Effector CD4-positive, alpha-beta T cell (primary cell): Measurements from ENCODE around the gene TIPARP.

Source experiments
- DNase-seq: peaks from one replicate; pipeline ENCODE4 v3.0.0-alpha.2; 2020
- total RNA-seq: gene quantifications from one replicate; lab custom pipeline; 2026; lab: John Stamatoyannopoulos, UW

TIPARP gene, protein sequence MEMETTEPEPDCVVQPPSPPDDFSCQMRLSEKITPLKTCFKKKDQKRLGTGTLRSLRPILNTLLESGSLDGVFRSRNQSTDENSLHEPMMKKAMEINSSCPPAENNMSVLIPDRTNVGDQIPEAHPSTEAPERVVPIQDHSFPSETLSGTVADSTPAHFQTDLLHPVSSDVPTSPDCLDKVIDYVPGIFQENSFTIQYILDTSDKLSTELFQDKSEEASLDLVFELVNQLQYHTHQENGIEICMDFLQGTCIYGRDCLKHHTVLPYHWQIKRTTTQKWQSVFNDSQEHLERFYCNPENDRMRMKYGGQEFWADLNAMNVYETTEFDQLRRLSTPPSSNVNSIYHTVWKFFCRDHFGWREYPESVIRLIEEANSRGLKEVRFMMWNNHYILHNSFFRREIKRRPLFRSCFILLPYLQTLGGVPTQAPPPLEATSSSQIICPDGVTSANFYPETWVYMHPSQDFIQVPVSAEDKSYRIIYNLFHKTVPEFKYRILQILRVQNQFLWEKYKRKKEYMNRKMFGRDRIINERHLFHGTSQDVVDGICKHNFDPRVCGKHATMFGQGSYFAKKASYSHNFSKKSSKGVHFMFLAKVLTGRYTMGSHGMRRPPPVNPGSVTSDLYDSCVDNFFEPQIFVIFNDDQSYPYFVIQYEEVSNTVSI
- total RNA-seq = 241 reads per million, percentile 94 among the genes with 10 or more reads in this experiment

DNA sequence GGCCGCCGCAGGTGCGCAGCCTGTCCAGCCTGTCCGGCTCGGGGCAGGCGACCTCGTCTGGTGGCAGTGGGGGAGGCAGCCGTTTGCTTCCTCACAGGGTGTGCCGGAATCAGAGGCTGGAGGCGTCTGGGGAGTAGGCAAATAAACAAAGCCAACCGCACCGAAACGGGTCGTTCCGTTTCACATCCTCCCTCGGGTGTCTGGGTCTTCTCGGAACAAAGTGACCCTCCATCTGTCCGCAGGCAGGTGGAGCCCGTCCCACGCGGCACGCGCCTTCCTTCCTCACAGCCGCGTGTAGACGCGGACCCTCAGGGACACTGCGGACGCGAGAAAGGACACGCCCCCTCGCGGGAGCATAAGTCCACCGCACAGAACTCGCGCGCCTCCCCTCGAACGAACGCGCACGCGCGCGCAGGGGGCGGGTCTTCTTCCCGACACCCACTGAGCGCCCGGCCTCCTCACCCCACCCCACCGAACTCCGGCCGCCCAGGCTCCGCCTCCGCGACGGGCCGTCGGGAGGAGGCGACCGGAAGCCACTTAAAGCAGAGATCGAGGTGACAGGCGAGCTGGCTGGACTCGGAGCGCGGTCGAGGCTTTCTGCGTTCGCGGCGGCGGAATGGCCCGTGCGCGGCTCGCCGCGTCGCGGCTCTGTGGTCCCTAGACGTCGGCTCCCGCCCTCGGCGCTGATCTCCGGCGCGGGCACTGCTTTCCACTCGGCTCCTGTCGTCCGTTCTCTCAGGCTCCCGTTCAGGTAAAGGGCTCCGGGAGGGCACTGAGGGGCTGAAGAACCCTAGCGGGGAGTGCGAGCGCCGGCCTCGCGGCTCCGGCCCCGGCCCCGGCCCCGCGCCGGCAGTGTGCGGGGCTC is at the start of gene TIPARP:
TIPARP (plus strand) TSS at position 545 of the 865 bp plus-strand sequence. CDS start 3,108 bp downstream, outside the sequence.
- DNase-seq = peak; percentile 98

DNA sequence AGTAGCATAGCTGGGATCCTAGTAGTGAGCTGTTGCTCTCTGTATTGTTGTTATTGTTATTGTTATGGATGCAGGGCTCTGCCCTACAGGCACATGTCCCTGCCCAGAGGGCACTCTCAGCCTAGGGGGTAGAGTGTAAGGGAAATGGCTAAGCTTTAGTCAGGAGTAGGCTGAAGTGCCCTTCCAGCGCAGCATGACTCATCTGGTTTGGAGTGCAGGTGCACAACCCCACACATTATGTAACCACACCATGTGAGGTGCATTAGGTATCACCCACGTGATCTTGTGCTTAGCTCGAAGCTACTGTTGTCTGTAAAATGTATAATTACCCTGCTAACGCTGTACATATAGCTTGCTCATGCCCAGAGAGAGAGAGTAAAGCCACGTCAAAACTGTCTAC is 48.3 kb upstream of the TIPARP start:
- no peak for DNase-seq

DNA sequence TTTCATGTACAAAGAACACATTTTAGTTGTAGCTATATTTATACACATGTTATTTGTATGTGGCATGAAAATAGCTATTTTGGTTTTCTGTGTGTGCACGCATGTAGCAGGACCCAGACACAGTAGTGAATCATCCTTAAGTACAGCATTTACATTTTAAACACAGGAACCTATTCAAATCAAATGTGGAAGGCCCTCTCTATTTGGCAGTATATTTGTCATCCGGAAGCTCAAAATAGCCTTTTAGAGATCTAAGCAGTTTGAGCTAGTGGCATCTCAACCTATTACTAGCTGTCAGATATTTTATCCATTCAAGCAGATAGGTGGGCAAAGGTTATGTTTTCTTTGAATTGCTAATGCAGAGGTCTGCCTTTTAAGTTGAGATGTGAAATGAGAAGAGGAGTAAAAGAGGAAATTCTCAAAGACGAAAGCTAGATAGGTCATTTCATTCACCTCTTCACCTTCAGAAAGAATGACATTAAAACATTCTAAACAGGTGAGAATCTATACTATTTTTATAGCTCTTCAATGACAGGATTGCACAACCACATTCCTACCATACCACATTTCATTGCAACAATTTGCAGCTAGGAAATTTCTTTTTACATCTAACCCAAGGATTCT is 46.3 kb upstream of the TIPARP start:
- DNase-seq = no peak

DNA sequence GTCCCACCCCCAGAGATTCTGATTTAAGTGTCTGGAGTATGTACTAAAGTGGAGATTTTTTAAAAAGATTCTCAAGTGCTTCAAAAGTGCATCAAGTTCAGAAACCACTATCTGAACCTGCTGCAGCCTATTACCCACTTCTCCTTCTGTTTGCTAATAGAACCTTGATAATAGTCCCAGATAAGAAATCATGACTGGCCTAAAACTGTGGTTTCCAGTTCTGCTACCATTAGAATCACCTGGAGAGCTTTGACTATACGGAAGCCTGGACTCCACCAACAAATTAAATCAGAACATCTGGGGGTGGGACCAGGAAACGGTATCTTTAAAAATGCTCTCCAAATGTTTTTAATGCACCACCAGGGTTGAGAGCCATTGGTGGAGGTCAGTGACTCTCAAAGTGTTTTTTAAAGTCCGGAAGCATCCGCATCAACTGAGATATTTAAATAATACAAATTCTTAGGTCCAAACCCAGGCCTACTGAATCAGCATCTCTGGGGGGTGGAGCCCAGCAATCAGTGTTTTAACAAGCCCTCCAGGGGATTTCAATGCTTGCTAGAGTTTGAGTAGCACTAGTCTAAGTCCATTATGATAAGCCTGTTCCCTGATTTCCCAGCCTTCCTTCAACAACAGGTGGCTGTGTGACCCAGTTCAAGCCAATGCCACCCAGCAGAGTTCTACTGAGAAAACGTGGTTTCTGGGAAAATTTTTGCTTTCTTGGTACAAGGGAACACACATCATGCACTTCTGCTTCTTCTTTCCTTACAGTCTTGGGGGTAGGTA is 45.4 kb upstream of the TIPARP start:
- DNase-seq = no peak

DNA sequence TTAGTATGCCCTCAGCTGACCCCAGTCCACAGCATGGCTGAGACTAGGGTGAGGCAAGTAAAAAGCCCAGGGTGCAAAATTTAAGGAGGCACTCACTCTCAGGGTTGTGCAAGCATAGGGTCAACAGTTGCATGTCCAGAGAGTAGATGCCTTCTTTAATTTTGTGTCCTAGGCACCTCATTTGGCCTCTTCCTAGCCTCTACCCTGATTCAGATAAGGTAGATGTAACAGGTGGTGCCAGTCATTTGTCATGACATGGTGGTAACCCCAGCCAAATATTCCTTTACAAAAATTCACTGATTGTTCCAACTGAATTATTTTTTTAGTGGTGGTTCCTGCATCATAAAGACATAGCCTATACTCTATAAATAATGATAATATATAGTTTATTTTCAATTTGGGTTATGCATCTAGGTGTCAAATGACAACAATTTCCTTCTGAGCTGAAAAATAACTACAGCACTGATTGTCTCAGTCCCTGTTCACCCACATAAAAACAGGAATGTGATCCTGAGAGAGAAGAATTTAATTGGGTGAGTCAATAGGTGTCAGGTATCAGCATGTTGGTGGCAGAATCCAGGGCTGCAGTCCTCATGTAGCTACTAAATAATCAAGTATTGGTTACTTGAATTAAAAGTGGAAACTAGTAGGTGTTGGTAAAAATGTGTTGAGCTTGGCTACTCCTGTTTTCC is 44.2 kb upstream of the TIPARP start:
- no peak for DNase-seq

DNA sequence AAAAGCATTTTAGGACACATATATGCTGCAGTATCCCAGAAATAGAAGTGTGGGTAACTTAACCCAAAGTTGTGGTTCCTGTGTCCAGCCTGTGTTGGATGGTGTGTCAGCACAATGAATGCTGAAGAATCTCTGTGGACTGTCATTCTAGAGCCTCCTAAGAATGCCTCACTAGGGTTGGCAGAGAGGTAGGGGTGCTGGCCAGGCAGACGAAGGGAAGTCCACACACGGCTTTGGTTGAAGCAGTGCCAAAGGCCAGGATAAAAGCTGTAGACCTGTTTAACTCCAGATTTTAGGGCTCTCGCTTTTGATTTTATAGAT is 43.7 kb upstream of the TIPARP start:
- no peak for DNase-seq

DNA sequence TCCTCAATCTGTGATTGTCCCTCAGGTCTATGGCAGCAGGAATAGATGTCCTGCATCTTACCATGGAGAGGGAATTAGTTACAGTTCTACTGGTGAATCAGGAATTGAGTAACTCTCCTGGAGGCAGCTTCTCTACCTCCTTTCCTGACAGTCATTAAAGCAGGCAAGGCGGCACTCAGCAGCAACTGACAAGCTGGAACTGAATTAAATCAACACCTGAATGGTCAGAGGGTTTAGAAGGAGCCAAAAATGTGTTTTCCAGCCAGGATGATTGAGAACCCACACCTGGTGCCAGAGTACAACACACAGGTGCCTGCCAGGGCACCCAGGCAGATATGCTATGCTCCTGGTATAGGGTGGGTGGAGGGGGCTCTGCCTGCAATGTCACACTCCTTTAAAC is 43.1 kb upstream of the TIPARP start:
- DNase-seq = no peak

DNA sequence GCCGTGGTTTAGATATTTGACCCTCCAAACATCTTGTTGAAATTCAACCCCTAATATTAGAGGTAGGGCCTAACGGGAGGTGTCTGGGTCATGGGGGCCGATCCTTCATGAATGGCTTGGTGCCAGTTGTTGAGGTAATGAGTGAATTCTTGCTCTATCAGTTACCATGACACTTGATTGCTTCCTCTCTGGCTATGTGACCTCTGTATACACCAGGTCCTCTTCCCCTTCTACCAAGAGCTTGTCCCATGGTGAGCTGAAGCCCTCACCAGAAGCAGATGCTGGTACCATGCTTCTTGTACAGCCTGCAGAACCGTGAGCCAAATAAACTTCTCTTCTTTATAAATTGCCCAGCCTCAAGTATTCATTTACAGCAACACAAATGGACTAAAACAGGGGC is 41.8 kb upstream of the TIPARP start:
- DNase-seq = no peak

DNA sequence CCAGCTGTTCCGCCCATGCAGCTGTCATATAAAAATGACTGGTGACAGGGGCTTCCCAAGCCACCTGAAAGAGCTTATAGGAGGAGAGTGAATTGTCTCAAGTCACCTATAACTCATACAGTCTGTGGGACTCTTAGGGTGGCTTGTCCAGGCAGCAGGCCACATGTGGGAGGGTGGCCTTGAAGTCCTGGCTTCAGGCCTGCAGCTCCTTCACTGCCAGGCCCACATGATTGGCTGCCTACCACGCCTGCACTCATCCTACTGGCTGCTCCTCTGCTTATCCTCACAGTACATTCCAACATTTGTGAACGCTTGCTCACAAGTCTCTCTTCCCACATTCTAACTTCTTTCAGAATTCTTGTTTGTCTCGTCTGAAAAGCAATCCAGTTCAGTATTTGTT is 41.1 kb upstream of the TIPARP start:
- no peak for DNase-seq

DNA sequence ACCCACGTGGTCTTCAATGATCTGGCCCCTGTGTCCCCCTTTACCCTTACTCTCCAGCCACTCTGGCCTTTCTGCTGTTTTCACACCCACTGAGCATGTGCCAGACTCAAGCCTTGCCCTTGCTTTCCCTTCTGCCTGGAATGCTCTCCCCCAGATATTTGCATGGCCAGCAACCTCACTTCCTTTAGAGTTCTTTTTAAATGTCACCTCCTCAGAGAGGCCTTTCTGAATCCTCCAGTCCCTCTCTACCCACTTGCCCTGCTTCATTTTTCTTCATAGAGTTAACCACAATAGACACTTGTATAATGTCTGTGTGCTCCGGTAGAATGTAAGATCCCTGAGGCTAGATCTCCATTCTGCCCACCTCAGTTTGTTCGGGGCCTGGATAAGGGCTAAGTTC is 39.4 kb upstream of the TIPARP start:
- no peak for DNase-seq

DNA sequence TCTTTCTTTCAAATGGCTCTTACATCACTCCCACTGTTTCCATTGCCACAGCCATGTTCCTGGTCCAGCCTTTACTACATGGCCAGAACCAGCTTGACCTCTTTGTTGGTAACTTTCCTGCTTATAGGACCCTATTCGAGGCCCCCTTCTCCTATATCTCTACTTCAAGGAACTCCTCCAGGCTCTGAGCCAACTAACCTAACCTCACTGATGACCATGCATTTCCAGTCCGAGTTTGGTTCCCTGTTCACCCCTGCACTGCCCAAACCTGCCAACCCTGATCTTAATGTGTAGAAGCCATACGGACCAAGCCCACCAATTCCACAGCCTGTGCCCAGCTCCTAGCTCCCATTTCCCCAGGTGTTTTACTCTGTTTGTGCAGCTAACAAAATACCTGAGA is 38.4 kb upstream of the TIPARP start:
- DNase-seq = no peak

DNA sequence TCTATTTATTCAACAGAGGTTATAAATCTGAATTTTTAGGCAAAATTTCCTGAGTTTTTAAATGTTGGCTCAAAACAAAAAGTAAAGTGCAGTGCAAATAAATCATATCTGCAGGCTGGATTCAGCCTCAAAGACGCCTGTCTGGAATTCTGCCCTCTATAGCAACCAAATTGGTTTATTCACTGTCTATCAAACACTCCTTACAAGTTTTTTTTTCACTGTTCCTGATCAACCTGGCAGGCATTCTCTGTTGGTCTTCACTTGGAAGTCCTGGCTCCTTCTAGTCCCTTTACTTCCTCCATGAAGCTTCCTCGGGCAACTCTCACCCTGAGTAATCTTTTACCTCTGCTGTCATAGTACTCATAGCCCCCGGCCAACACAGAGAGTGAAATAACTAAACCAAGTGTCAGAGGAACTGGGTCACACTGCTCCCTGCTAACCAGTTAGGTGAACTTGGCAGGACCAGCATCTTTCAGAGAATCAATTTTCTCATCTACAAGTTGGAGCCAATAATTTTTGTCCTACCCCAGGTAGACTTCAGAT is 36.8 kb upstream of the TIPARP start:
- no peak for DNase-seq

DNA sequence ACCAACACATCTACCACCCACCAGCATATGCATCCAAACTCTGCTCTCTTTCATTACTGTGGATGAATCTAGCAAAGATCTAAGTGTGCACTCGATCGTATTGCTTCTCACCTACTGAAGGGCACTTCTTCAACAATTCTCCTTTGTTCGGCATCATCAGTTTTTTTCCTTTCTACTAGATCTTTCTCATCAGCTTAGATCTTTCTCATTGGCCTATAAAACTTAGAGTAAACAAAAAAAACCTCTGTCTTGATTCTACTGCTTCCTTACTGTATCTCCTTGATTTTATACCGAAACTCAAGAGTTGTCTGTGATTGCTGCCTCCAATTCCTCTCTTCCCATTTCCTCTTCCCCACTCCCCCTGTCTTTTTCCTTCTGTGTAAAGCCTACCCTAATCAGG is 36.1 kb upstream of the TIPARP start:
- no peak for DNase-seq

DNA sequence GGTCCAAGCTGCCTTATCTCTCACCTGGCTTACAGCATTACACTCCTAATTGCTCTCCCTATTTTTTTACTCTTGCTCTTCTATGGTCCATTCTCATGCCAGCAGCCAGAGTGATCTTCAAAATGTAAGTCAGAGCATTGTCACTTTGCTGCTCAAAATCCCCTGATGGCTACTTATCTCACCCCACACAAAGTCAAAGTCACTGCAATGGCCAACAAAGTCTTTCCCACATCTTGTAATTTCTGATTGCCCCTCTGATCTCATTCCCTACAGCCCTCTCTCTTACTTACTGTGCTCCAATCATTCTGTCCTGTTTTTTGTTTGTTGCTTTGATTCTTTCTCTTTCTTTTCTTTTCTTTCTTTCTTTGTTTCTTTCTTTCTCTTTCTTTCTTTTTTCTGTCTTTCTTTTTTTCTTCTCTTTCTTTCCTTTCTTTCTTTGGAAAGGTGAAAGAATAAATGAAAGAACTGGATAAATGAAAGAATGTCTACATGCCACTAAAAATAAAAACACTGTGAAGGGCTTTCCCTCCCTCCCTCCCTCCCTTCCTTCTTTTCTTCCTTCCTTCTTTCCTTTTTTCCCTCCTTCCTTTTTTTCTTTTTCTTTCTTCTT is 34.9 kb upstream of the TIPARP start:
- no peak for DNase-seq

DNA sequence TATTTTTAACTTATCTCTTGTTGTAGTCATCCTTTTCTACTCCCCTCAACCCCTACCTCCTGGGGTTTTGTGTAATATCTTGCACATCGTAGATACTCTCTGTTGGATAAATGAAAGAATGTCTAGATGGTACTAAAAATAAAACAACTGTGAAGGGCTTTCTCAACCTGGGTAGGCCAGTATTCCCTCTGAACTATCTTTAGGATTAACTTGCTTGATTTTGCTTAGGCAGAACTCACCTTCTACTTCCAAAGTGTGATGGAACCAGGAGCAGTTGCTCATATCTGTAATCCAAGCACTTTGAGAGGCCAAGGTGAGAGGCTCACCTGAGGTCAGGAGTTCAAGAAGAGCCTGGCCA is 32.8 kb upstream of the TIPARP start:
- DNase-seq = no peak

DNA sequence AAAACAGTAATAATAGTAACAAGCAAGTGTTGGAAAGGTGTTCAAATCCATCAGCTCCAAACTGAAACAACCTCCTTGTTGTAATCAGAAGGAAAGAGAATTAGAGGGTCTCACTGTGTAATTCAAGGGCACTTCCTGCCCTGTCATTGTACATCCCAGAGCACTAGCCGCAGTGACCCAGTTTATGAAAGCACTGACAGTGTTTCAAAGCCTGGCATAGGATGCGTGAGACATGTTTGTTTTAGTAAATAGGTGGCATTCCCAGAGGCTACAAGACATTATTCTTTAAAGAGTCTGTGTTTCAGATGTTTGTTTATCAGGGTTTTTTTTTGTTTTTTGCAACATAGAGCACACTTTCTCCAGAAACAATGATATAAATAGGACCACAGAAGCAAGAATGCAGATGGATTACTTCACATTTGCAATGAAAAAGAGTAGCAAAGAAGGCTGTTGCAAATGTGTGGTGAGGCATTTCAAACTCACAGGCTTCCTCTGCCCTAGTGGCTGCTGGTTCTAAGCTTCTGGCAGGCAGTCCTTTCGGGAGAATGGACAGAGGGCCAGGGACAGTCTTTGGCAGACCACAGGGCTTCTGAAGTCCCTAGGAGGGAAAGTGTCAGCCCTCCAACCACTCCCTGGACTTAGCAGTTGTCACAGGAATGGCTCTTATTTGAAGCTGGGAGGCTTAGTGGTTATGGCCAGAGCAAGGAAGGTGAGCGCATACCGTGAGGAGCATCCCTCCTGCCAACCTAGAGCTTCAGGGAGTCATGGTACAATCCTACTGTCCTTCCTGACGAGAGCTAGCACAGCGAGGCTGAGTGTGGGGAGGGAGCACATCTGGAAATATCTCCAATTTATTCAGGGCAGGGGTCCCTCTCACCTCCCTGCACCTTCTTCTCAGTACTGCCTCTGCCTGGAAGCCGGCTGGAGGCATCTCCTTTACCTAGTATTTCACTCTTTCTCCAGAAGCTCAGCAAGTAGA is 31.4 kb upstream of the TIPARP start:
- no peak for DNase-seq

DNA sequence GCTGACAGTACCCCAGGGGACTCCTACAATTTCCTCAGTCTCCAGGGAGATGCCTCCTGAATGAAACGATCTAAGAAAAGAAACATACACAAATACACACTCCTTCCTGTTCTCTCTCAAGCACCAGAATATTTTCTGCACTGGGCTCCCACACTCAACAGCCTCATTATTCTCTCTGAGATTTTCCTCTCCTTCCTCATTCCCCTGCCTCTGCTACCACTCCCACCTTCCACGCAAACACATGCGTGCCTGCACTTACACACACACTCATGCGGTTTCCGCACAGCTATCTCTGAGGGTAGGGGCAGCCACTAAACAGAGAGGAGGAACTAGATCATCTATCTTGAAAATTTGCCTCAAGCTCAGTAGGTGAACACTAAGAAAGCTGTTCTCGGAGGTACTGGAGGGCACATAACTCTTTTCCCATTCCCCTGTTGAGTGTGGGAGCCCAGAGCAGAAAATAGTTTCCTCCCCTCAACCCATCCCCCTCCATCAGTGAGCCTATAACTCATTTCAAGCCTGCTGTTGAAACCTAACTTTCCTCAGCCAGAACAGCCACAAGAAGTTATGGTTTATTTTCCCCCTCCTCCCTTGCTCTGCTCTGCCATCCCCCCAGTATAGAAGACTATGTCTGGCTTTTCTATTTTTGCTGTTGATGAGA is 30.5 kb upstream of the TIPARP start:
- DNase-seq = no peak

DNA sequence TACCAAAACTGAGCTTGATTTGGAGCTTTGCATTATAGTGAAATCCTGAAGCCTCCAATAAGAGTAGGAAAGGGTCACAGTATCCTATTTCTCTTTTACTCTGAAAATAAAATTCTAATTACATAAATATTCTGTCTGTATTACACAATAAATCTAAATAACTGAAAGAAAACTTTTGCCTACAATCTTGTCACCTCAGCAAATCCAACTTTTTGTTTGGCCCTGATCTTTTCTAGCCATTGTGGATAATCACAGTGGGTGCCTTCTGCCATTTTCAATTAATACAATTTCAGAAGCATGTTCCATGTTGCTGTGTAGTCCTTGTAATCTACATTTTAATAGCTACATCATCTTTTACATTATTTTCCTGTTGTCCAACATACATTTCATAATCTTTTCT is 29.4 kb upstream of the TIPARP start:
- DNase-seq = no peak

DNA sequence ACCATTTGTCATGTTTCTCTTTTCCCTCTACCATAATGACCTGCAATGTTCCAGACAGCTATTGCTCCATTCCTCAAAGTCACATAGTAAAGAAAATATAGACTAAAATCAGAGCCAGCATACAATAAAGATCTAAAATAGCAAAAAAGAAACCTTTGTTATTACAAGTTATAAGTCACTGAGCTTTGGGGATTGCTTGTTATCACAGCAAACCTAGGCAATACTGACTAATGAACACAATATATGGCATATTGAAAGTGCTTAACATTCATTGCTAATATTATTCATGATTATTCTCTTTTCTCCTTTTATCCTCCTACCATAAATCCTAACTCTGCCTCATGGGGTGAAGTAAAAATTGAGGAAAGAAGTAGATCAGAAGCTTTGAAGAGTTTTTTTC is 27.4 kb upstream of the TIPARP start:
- no peak for DNase-seq
